ENCODE results near the gene B4GALT3.

Gene B4GALT3

GRCh38 chr1:161121834-161122233 lies 55.5 kb downstream of the B4GALT3 start:
- no peak for DNase-seq

Data from NCI-H1048 (cell line).